ENCODE results near the gene SULT1B1.

SULT1B1 gene

GRCh38 chr4:69701696-69702095 is 58.7 kb downstream of the SULT1B1 start:
- no peak overlapping the region for H3K4me3 ChIP-seq (ENCODE audit: control insufficient read depth, low read depth, low read length)
- TF ChIP-seq CTCF (IDR thresholded peaks at IDR 0.05; ENCODE audit: control insufficient read depth, insufficient read depth, low read depth, low read length, missing control alignments), result no peak
- no peak for DNase-seq (ENCODE audit: low read depth)

- TF ChIP-seq CTCF (IDR thresholded peaks at IDR 0.05; ENCODE audit: control insufficient read depth, insufficient read depth, low read depth, low read length, missing control alignments), result no peak
- no peak overlapping the region for H3K4me3 ChIP-seq (ENCODE audit: control insufficient read depth, low read depth, low read length)
- DNase-seq (ENCODE audit: low read depth), result no peak
These were observed 62.7 kb downstream of the SULT1B1 start for GRCh38 chr4:69697536-69698242.

GRCh38 chr4:69689599-69689998 is 70.8 kb downstream of the SULT1B1 start:
- peak; percentile 10 for TF ChIP-seq CTCF (IDR thresholded peaks at IDR 0.05; ENCODE audit: control insufficient read depth, insufficient read depth, low read depth, low read length, missing control alignments)
- no peak for DNase-seq (ENCODE audit: low read depth)
- H3K4me3 ChIP-seq (ENCODE audit: control insufficient read depth, low read depth, low read length), result no peak overlapping the region

- no peak overlapping the region for H3K4me3 ChIP-seq (ENCODE audit: control insufficient read depth, low read depth, low read length)
- DNase-seq (ENCODE audit: low read depth), result no peak
- no peak for TF ChIP-seq CTCF (IDR thresholded peaks at IDR 0.05; ENCODE audit: control insufficient read depth, insufficient read depth, low read depth, low read length, missing control alignments)
These were observed 75.6 kb downstream of the SULT1B1 start for GRCh38 chr4:69684804-69685203.
